HepG2 (cell line): ENCODE results near the gene JAGN1. TPM values are rescaled to one million over a fixed set of nuclear protein-coding genes. Genes with fewer than 3 reads are reported as not detected.

Source experiments
- ATAC-seq: fragments of 200-7000 bp; cut with Tn5 transposase; 3 replicates; pipeline ENCODE4 v1.9.1; 2020; ENCODE audit warnings: mild to moderate bottlenecking, moderate library complexity
- BruUV-seq: library from RNA; stranded (reverse); fragments of 400-500 nt; replicated peaks from 2 replicates; lab custom pipeline; 2021; lab: Mats Ljungman, UMichigan
- CTCF ChIA-PET: fragments of 300-600 bp; formaldehyde crosslinking; extraction: SDS; loops from one replicate; lab custom pipeline; 2021; ENCODE audit warnings: low total read pairs, inconsistent platforms, low intra/inter-chr PET ratio; lab: Yijun Ruan, JAX
- POLR2A ChIA-PET: fragments of 350-600 bp; sonication (Branson Sonifier 250); formaldehyde crosslinking; loops from one replicate; lab custom pipeline; 2020; ENCODE audit warnings: antibody characterized with exemption, inconsistent platforms; lab: Yijun Ruan, JAX
- DNase-seq: peaks from one replicate; pipeline ENCODE4 v3.0.0-alpha.2; 2015; ENCODE audit warnings: low spot score
- FAIRE-seq: peaks from 3 replicates; lab custom pipeline; 2011; peaks lifted over from hg19 to GRCh38; lab: Jason Lieb, UNC
- H2AFZ ChIP-seq: one replicate; pipeline ENCODE4 v1.6.1; 2011; ENCODE audit warnings: low read length, inconsistent platforms
- H3K27ac ChIP-seq: fragments of 300-600 bp; 3 replicates; pipeline ENCODE4 v1.8.0; 2011; ENCODE audit warnings: mixed run types, mild to moderate bottlenecking, mixed read lengths, low read length, inconsistent platforms; ENCODE audit not compliant: insufficient read depth; ENCODE audit errors: extremely low read length
- H3K27me3 ChIP-seq, 2 experiments: fragments of 200-600 bp in 1 of 2; 2 replicates in 1 of 2; 3 replicates in 1 of 2; pipeline versions ENCODE4 v1.6.0 to v1.8.0; 2011; ENCODE audit warnings: low read length in 2 of 2, mild to moderate bottlenecking in 2 of 2, moderate library complexity in 2 of 2, inconsistent platforms in 1 of 2; ENCODE audit not compliant: insufficient read depth in 2 of 2, control insufficient read depth in 1 of 2
- H3K36me3 ChIP-seq, 2 experiments: fragments of 200-600 bp in 1 of 2; replicated peaks in 1 of 2; 2 replicates in 1 of 2; 3 replicates in 1 of 2; pipeline versions ENCODE4 v1.5.1 to v1.8.0; 2011; ENCODE audit warnings: low read length in 2 of 2, inconsistent platforms in 1 of 2; ENCODE audit not compliant: insufficient read depth in 2 of 2, control insufficient read depth in 1 of 2
- H3K4me1 ChIP-seq: 2 replicates; pipeline ENCODE4 v1.5.1; 2012; ENCODE audit warnings: low read length, inconsistent platforms; ENCODE audit not compliant: insufficient read depth
- H3K4me2 ChIP-seq: 2 replicates; pipeline ENCODE4 v1.6.0; 2011; ENCODE audit warnings: low read depth, low read length, inconsistent platforms
- H3K4me3 ChIP-seq, 3 experiments: fragments of 200-600 bp in 1 of 3; sonication (generic), shearing (Covaris generic) in 1 of 3; replicated peaks in 1 of 3; 2 replicates each; pipeline ENCODE4 v1.5.1; 2011 to 2016; ENCODE audit warnings: low read length in 3 of 3, inconsistent platforms in 2 of 3, low read depth in 2 of 3, mild to moderate bottlenecking in 2 of 3, control low read depth in 1 of 3, mixed read lengths in 1 of 3; ENCODE audit not compliant: insufficient read depth in 1 of 3
- H3K79me2 ChIP-seq: one replicate; pipeline ENCODE4 v1.6.1; 2011; ENCODE audit warnings: low read length, inconsistent platforms; ENCODE audit not compliant: insufficient read depth
- H3K9ac ChIP-seq: 2 replicates; pipeline ENCODE4 v1.6.0; 2011; ENCODE audit warnings: mild to moderate bottlenecking, low read depth, low read length, inconsistent platforms; ENCODE audit not compliant: insufficient read depth
- H3K9me3 ChIP-seq: 2 replicates; pipeline ENCODE4 v1.5.1; 2012; ENCODE audit warnings: mild to moderate bottlenecking, low read length
- H4K20me1 ChIP-seq: 2 replicates; pipeline ENCODE4 v1.6.0; 2011; ENCODE audit warnings: inconsistent platforms, mild to moderate bottlenecking, low read length, moderate library complexity; ENCODE audit not compliant: insufficient read depth
- GABPA ChIP-seq, 2 experiments: IDR thresholded peaks; 2 replicates each; pipeline ENCODE4 v1.6.1; 2011 to 2016; ENCODE audit warnings: low read depth in 2 of 2, low read length in 1 of 2, missing biosample characterization in 1 of 2, missing genetic modification characterization in 1 of 2
- HMG20B ChIP-seq: conservative IDR thresholded peaks from 2 replicates; pipeline ENCODE4 v1.6.1; 2016; ENCODE audit warnings: missing genetic modification reagents, missing compliant biosample characterization
- NFE2 ChIP-seq: sonication (generic); formaldehyde crosslinking; IDR thresholded peaks from 2 replicates; pipeline ENCODE4 v1.4.0; 2020; ENCODE audit warnings: missing genetic modification reagents
- PHF21A ChIP-seq: sonication (generic); formaldehyde crosslinking; IDR thresholded peaks from 2 replicates; pipeline ENCODE4 v1.5.0; 2020; ENCODE audit warnings: mild to moderate bottlenecking, missing genetic modification reagents
- TEAD3 ChIP-seq: optimal IDR thresholded peaks from 2 replicates; pipeline ENCODE3; 2016; ENCODE audit warnings: borderline replicate concordance
- ZEB1 ChIP-seq: IDR thresholded peaks from 2 replicates; pipeline ENCODE4 v1.6.1; 2012; ENCODE audit warnings: mild to moderate bottlenecking, low read depth, inconsistent platforms; ENCODE audit not compliant: insufficient replicate concordance
- ZFP36L1 ChIP-seq: sonication (generic); formaldehyde crosslinking; IDR thresholded peaks from 2 replicates; pipeline ENCODE4 v1.8.0; 2022; ENCODE audit warnings: mild to moderate bottlenecking, missing genetic modification reagents, moderate library complexity
- ZFP62 ChIP-seq: sonication (generic); formaldehyde crosslinking; IDR thresholded peaks from 2 replicates; pipeline ENCODE4 v1.4.0; 2020; ENCODE audit warnings: missing genetic modification reagents
- ZNF33B ChIP-seq: sonication (generic); formaldehyde crosslinking; IDR thresholded peaks from 2 replicates; pipeline ENCODE4 v1.5.1; 2020; ENCODE audit warnings: mild to moderate bottlenecking, missing genetic modification reagents
- ZNF577 ChIP-seq: sonication (generic); formaldehyde crosslinking; IDR thresholded peaks from 2 replicates; pipeline ENCODE4 v1.4.0; 2020; ENCODE audit warnings: mild to moderate bottlenecking, low read depth, missing genetic modification reagents, borderline replicate concordance
- ZNF713 ChIP-seq: sonication (generic); formaldehyde crosslinking; IDR thresholded peaks from 2 replicates; pipeline ENCODE4 v1.4.0; 2020; ENCODE audit warnings: mild to moderate bottlenecking, missing genetic modification reagents
- ZNF883 ChIP-seq: sonication (generic); formaldehyde crosslinking; IDR thresholded peaks from 2 replicates; pipeline ENCODE4 v1.5.1; 2020; ENCODE audit warnings: mild to moderate bottlenecking, missing genetic modification reagents; ENCODE audit errors: not compliant biosample characterization
- WGBS: methylation state at CpG from one replicate; pipeline ENCODE4 v1.1.6; 2017; ENCODE audit warnings: low lambda C conversion rate; 5-methylcytosine and 5-hydroxymethylcytosine counted together
- in situ Hi-C: cut with HindIII; loops from 2 replicates; pipeline ENCODE4 v1.10.0; 2017; ENCODE audit warnings: low pct_unique_long_range_greater_than_20kb; ENCODE audit not compliant: extremely low pct_ligation_motif_present
- intact Hi-C: fragments of 100-400 bp; cut with micrococcal nuclease; formaldehyde crosslinking; loops from one replicate; pipeline ENCODE4 v1.10.0; 2022; ENCODE audit not compliant: unreplicated experiment
- polyA plus RNA-seq, 8 experiments: library from polyadenylated mRNA; depleted of rRNA in 3 of 8; stranded (reverse) in 7 of 8; unstranded in 1 of 8; fragments of >200 nt; fragmentation: Illumina TruSeq in 4 of 8; extraction: Trizol in 4 of 8; gene quantifications; 2 replicates each; pipeline versions ENCODE4 v1.2.1 to v1.2.3, GENCODE V29; 2011 to 2016; ENCODE audit warnings: low read depth in 4 of 8, missing spikeins in 1 of 8, mixed read lengths in 1 of 8; ENCODE audit not compliant: insufficient read depth in 1 of 8
- total RNA-seq, 5 experiments: library from RNA; depleted of rRNA; stranded (reverse); fragments of >200 nt; fragmentation: Illumina TruSeq; extraction: Trizol; gene quantifications; 2 replicates each; pipeline ENCODE4 v1.2.3, GENCODE V29; 2016; ENCODE audit warnings: low read depth in 1 of 5
- TF ChIP-seq, protein P1 (sequence below): sonication (generic); formaldehyde crosslinking; IDR thresholded peaks from 2 replicates; pipeline ENCODE4 v1.4.0; 2020; ENCODE audit warnings: mild to moderate bottlenecking, missing genetic modification reagents
- TF ChIP-seq, protein P2 (sequence below): sonication (generic); formaldehyde crosslinking; IDR thresholded peaks from 2 replicates; pipeline ENCODE4 v1.9.0; 2021; ENCODE audit warnings: missing genetic modification reagents, borderline replicate concordance
- TF ChIP-seq, protein P3 (sequence below): sonication (generic); formaldehyde crosslinking; IDR thresholded peaks from 2 replicates; pipeline ENCODE4 v1.8.0; 2022; ENCODE audit warnings: missing genetic modification reagents, low read depth, mild to moderate bottlenecking, borderline replicate concordance

The JAGN1 gene
- total and polyA plus RNA-seq, 2 of the 13 experiments (the other 11 are each of a cell fraction or from before 2014, with no cell fraction given) = 49.9 to 50.9 TPM

DNA sequence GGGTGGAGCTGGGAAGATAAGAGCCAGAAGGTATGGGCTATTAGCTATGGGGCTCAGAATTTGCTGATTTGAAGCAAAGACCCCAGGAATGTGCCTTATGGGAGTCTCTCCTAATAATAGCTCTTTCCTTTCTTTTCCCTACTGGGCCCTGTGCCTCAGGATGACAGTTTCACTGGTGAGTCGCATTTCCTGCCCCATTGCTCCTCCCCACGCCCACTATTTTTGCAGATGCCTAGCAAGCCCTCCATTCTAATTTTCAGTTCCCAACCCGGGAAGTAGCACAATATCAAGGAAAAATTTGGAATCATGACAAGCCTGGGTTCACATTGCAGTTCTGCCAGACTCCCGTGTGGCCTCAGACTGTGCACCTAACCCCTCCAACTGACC, 12.8 kb downstream of the JAGN1 start:
- peaks cover 15% of the 10 kb centered on the region for H3K79me2 ChIP-seq
- in situ Hi-C loops (no loop called here), intact Hi-C loops (loop anchor here (5.0 kb wide), 1 partner anchor 44 kb away; no protein-coding TSS in a partner anchor)
- peak overlapping the region; percentile 92 for H3K27ac ChIP-seq
- H3K4me2 ChIP-seq = peak overlapping the region; percentile 97
- ChIA-PET POLR2A (interaction anchor here (0.8 to 9.3 kb wide), 13 partner anchors 9 to 110 kb away, joined by 3 to 298 read pairs (median 12); partner anchors contain the start of genes ARPC4, CIDEC, CRELD1 and IL17RC), CTCF (interaction anchor here (1.2 kb wide), 1 partner anchor 12 kb away, joined by 3 read pairs; no protein-coding TSS in a partner anchor)
- peak overlapping the region; percentile 76 to 92 (median 89) for H3K4me3 ChIP-seq
- no TSS peak for BruUV-seq
- FAIRE-seq (no peak), DNase-seq (no peak), ATAC-seq (no peak)
- no peaks in the 10 kb centered on the region for H3K9me3 ChIP-seq
- H3K4me1 ChIP-seq = peaks cover 64% of the 10 kb centered on the region
- WGBS = 20% methylated on average over 4 of the region's 4 CpGs
- H3K36me3 ChIP-seq = peaks cover 8 to 15% of the 10 kb centered on the region in 2 experiments
- no peaks in the 10 kb centered on the region; a peak in 1 of 5 replicates for H3K27me3 ChIP-seq
- no peaks in the 10 kb centered on the region for H4K20me1 ChIP-seq
- H3K9ac ChIP-seq = peak overlapping the region; percentile 83
- H2AFZ ChIP-seq = no peak overlapping the region
- TF ChIP-seq ZNF33B = no peak
- TF ChIP-seq HMG20B (CRISPR knock-in tag) = no peak
- TF ChIP-seq, protein P1, sequence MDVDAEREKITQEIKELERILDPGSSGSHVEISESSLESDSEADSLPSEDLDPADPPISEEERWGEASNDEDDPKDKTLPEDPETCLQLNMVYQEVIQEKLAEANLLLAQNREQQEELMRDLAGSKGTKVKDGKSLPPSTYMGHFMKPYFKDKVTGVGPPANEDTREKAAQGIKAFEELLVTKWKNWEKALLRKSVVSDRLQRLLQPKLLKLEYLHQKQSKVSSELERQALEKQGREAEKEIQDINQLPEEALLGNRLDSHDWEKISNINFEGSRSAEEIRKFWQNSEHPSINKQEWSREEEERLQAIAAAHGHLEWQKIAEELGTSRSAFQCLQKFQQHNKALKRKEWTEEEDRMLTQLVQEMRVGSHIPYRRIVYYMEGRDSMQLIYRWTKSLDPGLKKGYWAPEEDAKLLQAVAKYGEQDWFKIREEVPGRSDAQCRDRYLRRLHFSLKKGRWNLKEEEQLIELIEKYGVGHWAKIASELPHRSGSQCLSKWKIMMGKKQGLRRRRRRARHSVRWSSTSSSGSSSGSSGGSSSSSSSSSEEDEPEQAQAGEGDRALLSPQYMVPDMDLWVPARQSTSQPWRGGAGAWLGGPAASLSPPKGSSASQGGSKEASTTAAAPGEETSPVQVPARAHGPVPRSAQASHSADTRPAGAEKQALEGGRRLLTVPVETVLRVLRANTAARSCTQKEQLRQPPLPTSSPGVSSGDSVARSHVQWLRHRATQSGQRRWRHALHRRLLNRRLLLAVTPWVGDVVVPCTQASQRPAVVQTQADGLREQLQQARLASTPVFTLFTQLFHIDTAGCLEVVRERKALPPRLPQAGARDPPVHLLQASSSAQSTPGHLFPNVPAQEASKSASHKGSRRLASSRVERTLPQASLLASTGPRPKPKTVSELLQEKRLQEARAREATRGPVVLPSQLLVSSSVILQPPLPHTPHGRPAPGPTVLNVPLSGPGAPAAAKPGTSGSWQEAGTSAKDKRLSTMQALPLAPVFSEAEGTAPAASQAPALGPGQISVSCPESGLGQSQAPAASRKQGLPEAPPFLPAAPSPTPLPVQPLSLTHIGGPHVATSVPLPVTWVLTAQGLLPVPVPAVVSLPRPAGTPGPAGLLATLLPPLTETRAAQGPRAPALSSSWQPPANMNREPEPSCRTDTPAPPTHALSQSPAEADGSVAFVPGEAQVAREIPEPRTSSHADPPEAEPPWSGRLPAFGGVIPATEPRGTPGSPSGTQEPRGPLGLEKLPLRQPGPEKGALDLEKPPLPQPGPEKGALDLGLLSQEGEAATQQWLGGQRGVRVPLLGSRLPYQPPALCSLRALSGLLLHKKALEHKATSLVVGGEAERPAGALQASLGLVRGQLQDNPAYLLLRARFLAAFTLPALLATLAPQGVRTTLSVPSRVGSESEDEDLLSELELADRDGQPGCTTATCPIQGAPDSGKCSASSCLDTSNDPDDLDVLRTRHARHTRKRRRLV (CRISPR knock-in tag) = no peak
- TF ChIP-seq ZFP62 = no peak
- TF ChIP-seq, protein P2, sequence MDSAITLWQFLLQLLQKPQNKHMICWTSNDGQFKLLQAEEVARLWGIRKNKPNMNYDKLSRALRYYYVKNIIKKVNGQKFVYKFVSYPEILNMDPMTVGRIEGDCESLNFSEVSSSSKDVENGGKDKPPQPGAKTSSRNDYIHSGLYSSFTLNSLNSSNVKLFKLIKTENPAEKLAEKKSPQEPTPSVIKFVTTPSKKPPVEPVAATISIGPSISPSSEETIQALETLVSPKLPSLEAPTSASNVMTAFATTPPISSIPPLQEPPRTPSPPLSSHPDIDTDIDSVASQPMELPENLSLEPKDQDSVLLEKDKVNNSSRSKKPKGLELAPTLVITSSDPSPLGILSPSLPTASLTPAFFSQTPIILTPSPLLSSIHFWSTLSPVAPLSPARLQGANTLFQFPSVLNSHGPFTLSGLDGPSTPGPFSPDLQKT (CRISPR knock-in tag) = no peak
- TF ChIP-seq TEAD3 (CRISPR knock-in tag) = no peak
- peak; percentile 9 for TF ChIP-seq ZEB1
- TF ChIP-seq PHF21A = no peak
- TF ChIP-seq ZNF577 = no peak
- TF ChIP-seq, protein P3, sequence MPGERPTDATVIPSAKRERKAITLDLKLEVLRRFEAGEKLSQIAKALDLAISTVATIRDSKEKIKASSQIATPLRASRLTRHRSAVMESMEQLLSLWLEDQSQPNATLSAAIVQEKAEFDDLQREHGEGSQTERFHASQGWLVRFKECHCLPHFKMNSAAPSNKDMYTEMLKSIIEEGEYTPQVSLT = no peak
- TF ChIP-seq NFE2 (CRISPR knock-in tag) = no peak
- no peak for TF ChIP-seq ZNF883 (CRISPR knock-in tag)
- TF ChIP-seq GABPA (IDR thresholded peaks at IDR 0.05; ENCODE audit: low read depth, low read length) = no peak
- no peak for TF ChIP-seq GABPA (CRISPR knock-in tag; IDR thresholded peaks at IDR 0.05; ENCODE audit: low read depth)
- TF ChIP-seq ZNF713 = 0 out of 2 replicates have a peak, but pooled peaks have one; percentile 7
- TF ChIP-seq ZFP36L1 = no peak
